HEK293 (cell line): ENCODE results near the gene GTF2H4.

Experiments used
- CTCF ChIA-PET: fragments of 350-600 bp; formaldehyde crosslinking; extraction: SDS; loops from one replicate; lab custom pipeline; 2021; ENCODE audit warnings: antibody characterized with exemption; lab: Yijun Ruan, JAX
- POLR2A ChIA-PET: fragments of 300-600 bp; formaldehyde crosslinking; extraction: SDS; loops from one replicate; lab custom pipeline; 2020; ENCODE audit warnings: antibody characterized with exemption, inconsistent platforms; lab: Yijun Ruan, JAX
- H3K27ac ChIP-seq: fragments of 200-500 bp; sonication (Bioruptor generic); 2 replicates; pipeline ENCODE4 v1.5.1; 2014; ENCODE audit warnings: low read depth, low read length, control low read depth, inconsistent platforms; ENCODE audit errors: extremely low read depth
- H3K36me3 ChIP-seq, 2 experiments: fragments of 200-500 bp in 1 of 2; sonication (Bioruptor generic) in 1 of 2; 1 replicate in 1 of 2; 2 replicates in 1 of 2; pipeline ENCODE4 v1.5.1; 2014 to 2017; ENCODE audit warnings: inconsistent platforms in 2 of 2, low read length in 2 of 2; ENCODE audit not compliant: control insufficient read depth in 2 of 2, insufficient read depth in 1 of 2
- H3K4me1 ChIP-seq: fragments of 200-500 bp; sonication (Bioruptor generic); 2 replicates; pipeline ENCODE4 v1.5.1; 2014; ENCODE audit warnings: mild to moderate bottlenecking, low read length, inconsistent platforms; ENCODE audit not compliant: control insufficient read depth, insufficient read depth
- H3K4me3 ChIP-seq: 2 replicates; pipeline ENCODE4 v1.5.1; 2011; ENCODE audit warnings: low read depth, mild to moderate bottlenecking, control low read depth, low read length, moderate library complexity
- H3K9me3 ChIP-seq: fragments of 200-500 bp; sonication (Bioruptor generic); 2 replicates; pipeline ENCODE4 v1.5.1; 2014; ENCODE audit warnings: low read depth, low read length, inconsistent platforms; ENCODE audit not compliant: control insufficient read depth, insufficient read depth
- AEBP2 ChIP-seq: fragments of 450-650 bp; formaldehyde crosslinking; IDR thresholded peaks from 2 replicates; pipeline ENCODE4 v1.5.1; 2016; ENCODE audit warnings: missing biosample characterization, missing genetic modification characterization, borderline replicate concordance
- ATF2 ChIP-seq: fragments of 450-650 bp; formaldehyde crosslinking; IDR thresholded peaks from 2 replicates; pipeline ENCODE4 v1.5.1; 2016; ENCODE audit warnings: missing biosample characterization, missing genetic modification characterization, low read depth
- HOXD13 ChIP-seq: sonication (generic); formaldehyde crosslinking; IDR thresholded peaks from 2 replicates; pipeline ENCODE4 v1.8.0; 2022; ENCODE audit warnings: missing genetic modification reagents, borderline replicate concordance
- KLF8 ChIP-seq: fragments of 450-650 bp; formaldehyde crosslinking; IDR thresholded peaks from 2 replicates; pipeline ENCODE4 v1.5.1; 2016; ENCODE audit warnings: missing biosample characterization, missing genetic modification characterization
- PRDM2 ChIP-seq: fragments of 450-650 bp; formaldehyde crosslinking; IDR thresholded peaks from 2 replicates; pipeline ENCODE4 v1.5.1; 2016; ENCODE audit warnings: missing biosample characterization, missing genetic modification characterization, borderline replicate concordance
- ZBTB1 ChIP-seq: fragments of 450-650 bp; formaldehyde crosslinking; IDR thresholded peaks from 2 replicates; pipeline ENCODE4 v1.5.1; 2016; ENCODE audit warnings: missing biosample characterization, missing genetic modification characterization
- ZFP3 ChIP-seq: fragments of 450-650 bp; formaldehyde crosslinking; IDR thresholded peaks from 2 replicates; pipeline ENCODE4 v1.5.1; 2016; ENCODE audit warnings: low read depth, missing biosample characterization, missing genetic modification characterization
- ZNF24 ChIP-seq: fragments of 450-650 bp; formaldehyde crosslinking; IDR thresholded peaks from 2 replicates; pipeline ENCODE4 v1.5.1; 2016; ENCODE audit warnings: missing biosample characterization, missing genetic modification characterization
- ZNF391 ChIP-seq: fragments of 450-650 bp; formaldehyde crosslinking; IDR thresholded peaks from 2 replicates; pipeline ENCODE4 v1.5.1; 2016; ENCODE audit warnings: low read depth, missing biosample characterization, missing genetic modification characterization, borderline replicate concordance
- ZNF488 ChIP-seq: fragments of 450-650 bp; formaldehyde crosslinking; IDR thresholded peaks from 2 replicates; pipeline ENCODE4 v1.5.1; 2016; ENCODE audit warnings: missing biosample characterization, missing genetic modification characterization
- ZNF549 ChIP-seq: fragments of 450-650 bp; IDR thresholded peaks from 2 replicates; pipeline ENCODE4 v1.5.1; 2018; ENCODE audit warnings: missing biosample characterization, missing genetic modification characterization, mild to moderate bottlenecking, inconsistent platforms, moderate library complexity
- ZNF561 ChIP-seq: fragments of 450-650 bp; IDR thresholded peaks from 2 replicates; pipeline ENCODE4 v1.5.1; 2018; ENCODE audit warnings: missing biosample characterization, missing genetic modification characterization, borderline replicate concordance
- ZNF596 ChIP-seq: fragments of 450-650 bp; IDR thresholded peaks from 2 replicates; pipeline ENCODE4 v1.5.0; 2018; ENCODE audit warnings: missing biosample characterization, mild to moderate bottlenecking, missing genetic modification characterization, moderate library complexity
- ZNF645 ChIP-seq: fragments of 450-650 bp; formaldehyde crosslinking; IDR thresholded peaks from 2 replicates; pipeline ENCODE4; 2016; ENCODE audit warnings: missing biosample characterization, missing genetic modification characterization
- ZNF658 ChIP-seq: fragments of 450-650 bp; formaldehyde crosslinking; IDR thresholded peaks from 2 replicates; pipeline ENCODE4; 2016; ENCODE audit warnings: missing biosample characterization, missing genetic modification characterization
- ZSCAN18 ChIP-seq: fragments of 450-650 bp; formaldehyde crosslinking; IDR thresholded peaks from 2 replicates; pipeline ENCODE4 v1.5.1; 2016; ENCODE audit warnings: missing biosample characterization, missing genetic modification characterization
- ZXDB ChIP-seq: fragments of 450-650 bp; formaldehyde crosslinking; IDR thresholded peaks from 2 replicates; pipeline ENCODE4 v1.5.1; 2016; ENCODE audit warnings: missing biosample characterization, missing genetic modification characterization

The GTF2H4 gene

GRCh38 chr6:30890646-30891449 lies 17.2 kb upstream of the GTF2H4 start:
- Histone ChIP-seq H3K4me3 (no peak overlapping the region), H3K4me1 (peaks cover 19% of the 10 kb centered on the region), H3K27ac (no peak overlapping the region), H3K36me3 (peaks cover 10 to 69% of the 10 kb centered on the region in 2 experiments), H3K9me3 (no peaks in the 10 kb centered on the region)
- TF ChIP-seq ZNF488 (tag by site-specific recombination) (no peak), ZNF596 (tag by site-specific recombination) (no peak), KLF8 (tag by site-specific recombination) (no peak), ZNF645 (tag by site-specific recombination) (no peak), PRDM2 (tag by site-specific recombination) (no peak), ZSCAN18 (tag by site-specific recombination) (no peak), ZNF391 (tag by site-specific recombination) (no peak), ZFP3 (no peak), ZNF549 (tag by site-specific recombination) (no peak), ATF2 (tag by site-specific recombination) (no peak), HOXD13 (CRISPR knock-in tag) (no peak), ZNF24 (tag by site-specific recombination) (no peak), ZNF658 (tag by site-specific recombination) (no peak), ZNF561 (tag by site-specific recombination) (no peak), ZXDB (tag by site-specific recombination) (no peak), AEBP2 (tag by site-specific recombination) (no peak), ZBTB1 (tag by site-specific recombination) (no peak)
- POLR2A ChIA-PET = interaction anchor here (1.1 kb wide), 1 partner anchor 21 kb away, joined by 3 read pairs; no protein-coding TSS in a partner anchor
- CTCF ChIA-PET = interaction anchor here (0.6 to 2.6 kb wide), 7 partner anchors 15 to 476 kb away, joined by 3 to 13 read pairs (median 6); no protein-coding TSS in a partner anchor
